GM18517 (cell line): ENCODE data around the gene SLIT1.

Experiments used
- ATAC-seq: cut with Tn5 transposase; IDR thresholded peaks from one replicate; pipeline ENCODE4 v1.9.1; 2021; ENCODE audit warnings: mild to moderate bottlenecking, moderate library complexity; ENCODE audit not compliant: unreplicated experiment

SLIT1 gene

GRCh38 chr10:97174276-97174775 lies 11.4 kb downstream of the SLIT1 start:
- ATAC-seq, result no peak

GRCh38 chr10:97173036-97173435 lies 12.7 kb downstream of the SLIT1 start:
- ATAC-seq, result no peak

DNA sequence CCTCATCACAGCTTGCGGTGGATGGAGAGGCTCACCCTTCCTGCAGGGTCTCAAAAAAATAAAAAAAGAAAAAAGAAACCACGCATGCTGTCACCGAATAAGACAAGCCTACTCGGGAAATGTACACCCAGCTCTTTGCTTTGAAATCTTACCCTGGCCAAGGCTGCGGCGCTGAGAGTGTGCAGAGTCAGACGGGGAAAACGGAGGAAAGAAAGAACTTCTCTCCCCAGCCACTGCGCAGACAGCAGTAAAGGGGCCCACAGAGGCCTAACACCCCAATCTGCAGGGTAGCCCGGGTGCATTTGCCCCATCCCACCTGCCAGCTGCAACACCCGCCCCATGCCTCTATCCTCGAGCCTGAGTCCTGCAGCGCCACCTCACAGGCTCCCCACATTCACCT lies 14.8 kb downstream of the SLIT1 start:
- no peak for ATAC-seq

- ATAC-seq, result no peak
Observed at GRCh38 chr10:97169911-97170693, 15.7 kb downstream of the SLIT1 start.

DNA sequence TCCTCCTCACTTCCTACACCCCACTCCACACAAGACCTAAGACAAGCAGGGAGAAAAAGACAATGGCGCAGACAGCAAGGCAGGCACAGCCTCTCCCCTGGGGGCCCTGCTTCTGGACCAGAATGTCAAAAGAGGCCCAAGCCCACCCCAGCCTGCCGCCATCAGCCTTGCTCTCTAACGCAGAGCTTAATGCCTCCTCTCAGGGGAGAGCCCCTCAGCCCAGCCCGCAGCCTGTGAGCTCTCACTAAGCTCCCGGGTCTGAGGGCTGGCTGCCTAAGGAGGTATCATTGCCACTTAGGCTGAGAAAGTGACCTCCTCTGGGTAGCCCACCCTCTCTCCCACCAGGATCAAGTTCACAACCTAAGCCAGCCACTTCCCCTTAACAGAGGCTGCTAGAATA lies 16.7 kb downstream of the SLIT1 start:
- no peak for ATAC-seq

GRCh38 chr10:97168645-97169044 lies 17.1 kb downstream of the SLIT1 start:
- no peak for ATAC-seq

GRCh38 chr10:97165499-97165898 lies 20.3 kb downstream of the SLIT1 start:
- ATAC-seq, result no peak

DNA sequence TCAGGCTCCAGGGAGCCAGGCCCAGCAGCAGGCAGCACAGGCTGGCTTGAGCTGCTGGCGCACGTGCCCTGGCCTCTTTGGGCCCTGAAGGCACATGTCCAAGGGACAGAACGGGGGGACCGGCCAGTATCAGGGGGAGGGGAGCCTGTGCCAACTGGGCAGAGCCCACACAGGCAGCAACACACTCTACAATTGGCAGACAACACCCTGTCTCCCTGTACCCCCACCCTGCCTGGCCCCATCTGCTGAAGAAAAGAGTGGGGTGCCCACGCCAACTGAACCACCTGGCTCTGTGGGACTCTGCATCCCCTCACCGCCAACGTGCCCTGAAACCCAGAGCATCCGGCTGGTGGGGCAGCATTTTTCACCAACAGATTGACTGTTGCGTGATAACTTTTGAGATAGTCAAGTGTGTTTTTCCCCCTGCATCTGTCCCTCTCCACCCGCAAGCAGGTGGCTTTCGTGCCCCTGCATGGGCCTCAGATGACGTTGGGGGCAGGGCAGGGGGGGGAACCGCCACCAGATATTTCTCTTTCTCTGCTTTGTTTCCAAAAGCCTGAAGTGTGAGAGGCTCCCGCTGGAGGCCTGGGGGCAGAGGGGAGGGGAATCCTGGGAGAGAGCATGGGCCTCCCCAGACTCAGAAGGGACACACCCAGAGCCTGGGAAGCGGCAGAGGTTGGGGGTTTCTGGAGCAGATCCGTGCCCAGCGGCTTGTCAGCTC lies 21.8 kb downstream of the SLIT1 start:
- no peak for ATAC-seq

DNA sequence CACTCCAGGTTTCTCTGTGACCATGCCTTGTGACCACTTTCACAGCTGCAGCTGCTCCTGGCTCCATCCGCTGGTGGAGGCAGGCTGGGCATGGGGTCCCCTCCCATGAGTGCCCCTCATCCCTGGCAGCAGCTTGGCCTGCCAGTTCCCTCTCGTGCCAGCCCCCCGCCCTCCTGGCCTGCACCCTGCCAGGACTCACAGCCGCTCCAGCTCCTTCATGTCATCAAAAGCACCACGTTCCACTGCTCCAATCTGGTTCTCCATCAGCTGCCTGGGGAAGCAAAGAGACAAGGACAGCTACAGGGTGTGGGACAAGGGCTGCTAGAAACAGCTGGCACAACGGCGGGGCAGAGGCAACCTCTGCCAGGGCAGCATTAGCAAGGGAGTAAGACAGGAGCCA lies 22.6 kb downstream of the SLIT1 start:
- ATAC-seq, result no peak

DNA sequence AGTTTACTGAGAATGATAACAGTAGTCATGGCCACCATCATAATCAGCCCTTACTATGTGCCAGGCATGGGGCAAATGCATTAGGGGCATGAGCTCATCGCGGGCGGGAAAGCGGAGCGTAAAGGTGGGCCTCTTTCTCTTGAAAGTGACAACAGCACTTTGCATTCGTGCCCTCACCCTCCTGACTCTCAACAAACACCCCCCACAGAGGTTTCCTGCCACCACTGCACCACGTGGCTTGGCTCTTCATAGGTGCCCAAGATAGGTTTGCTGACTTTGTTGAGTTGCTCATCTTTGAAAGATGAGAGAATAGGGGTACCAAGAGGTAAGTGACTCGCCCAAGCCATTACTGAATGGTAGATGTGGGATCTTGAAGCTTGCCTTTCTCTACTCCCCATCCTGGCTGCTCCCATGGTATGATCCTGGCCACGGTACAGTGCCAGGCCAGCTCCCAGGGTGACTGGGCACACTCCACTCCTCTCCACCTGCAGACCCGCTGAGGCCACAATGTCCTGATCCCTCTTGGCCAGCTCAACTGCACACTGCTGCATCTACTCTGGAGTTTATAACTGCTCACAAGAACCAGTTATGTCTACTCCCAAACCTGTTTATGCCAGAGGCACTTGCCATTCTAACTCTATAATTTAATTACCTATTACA lies 26.0 kb downstream of the SLIT1 start:
- no peak for ATAC-seq

- no peak for ATAC-seq
Observed at GRCh38 chr10:97157578-97158095, 28.1 kb downstream of the SLIT1 start.

- no peak for ATAC-seq
Observed at GRCh38 chr10:97154781-97155180, 31.0 kb downstream of the SLIT1 start.

DNA sequence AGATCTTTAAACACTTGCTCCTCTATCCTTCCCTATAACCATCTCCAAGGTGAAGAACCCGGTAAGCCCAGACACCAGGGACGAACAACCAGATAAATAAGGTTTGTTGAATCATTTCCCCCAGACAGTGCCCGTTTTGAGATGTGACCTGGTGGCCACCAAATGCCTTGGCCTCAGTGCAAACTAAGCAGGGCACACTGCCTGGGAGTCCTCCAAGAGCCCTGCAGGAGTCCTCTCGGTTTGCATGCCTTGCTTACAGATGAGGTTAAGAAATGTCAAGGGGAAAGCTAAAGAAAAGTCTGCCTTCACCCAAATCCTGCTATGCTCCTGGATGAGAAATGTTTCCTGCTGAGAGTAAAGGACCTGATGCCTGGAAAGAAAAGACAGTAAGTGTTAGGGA lies 31.6 kb downstream of the SLIT1 start:
- no peak for ATAC-seq

DNA sequence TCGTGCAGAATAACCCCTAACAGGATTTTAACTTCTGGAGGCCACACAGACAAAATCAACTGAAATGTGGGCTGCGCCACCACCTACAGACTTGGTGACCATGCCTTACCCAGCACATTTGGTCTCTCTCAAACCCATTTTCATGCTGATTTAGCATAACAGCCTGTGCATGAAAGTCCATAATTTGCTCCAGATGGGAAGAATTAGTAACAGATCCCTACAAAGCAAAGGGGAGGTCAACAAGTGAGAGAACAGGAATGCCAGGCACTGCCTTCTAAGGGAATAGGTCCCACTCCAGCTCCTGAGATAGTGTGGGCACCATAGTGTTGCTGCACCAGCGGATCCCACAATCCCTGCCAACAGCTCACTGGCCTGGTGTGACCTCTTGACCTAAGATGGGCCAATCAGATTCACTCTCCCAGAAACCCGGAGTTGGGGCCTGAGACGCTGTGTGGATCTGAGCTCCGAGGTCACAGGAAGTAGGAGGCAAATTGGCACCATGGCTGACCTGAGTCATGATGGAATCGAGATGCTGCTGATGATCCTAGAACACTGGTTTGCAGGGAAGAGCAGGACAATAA lies 32.4 kb downstream of the SLIT1 start:
- ATAC-seq, result no peak

DNA sequence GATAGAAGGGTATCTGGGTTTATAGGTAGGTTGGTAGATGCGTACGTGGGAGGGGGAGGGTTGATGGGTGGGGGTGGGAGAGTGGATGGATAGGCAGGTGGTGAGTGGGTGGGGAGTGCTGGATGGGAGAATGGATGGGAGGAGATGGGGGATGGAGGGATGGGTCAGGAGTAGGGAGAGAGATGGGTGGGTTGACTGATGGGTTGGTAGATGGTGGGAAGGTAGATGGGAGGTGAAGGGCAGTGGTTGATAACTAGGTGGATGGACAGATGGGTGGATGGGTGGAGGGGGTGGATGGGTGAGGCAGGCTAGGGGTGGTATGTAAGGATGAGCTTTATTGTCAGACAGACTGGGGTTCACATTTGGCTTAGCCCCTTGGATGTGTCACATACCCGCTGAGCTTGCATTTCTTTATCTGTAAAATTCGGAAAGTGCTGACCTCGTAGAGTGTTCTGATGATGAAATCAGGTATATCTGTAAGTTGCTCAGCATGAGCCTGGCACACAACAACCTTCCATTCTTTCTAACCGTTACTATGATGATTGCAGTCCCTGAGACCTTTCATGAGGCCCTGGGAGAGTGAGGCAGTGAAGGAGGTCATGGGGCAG lies 34.3 kb downstream of the SLIT1 start:
- ATAC-seq, result no peak

DNA sequence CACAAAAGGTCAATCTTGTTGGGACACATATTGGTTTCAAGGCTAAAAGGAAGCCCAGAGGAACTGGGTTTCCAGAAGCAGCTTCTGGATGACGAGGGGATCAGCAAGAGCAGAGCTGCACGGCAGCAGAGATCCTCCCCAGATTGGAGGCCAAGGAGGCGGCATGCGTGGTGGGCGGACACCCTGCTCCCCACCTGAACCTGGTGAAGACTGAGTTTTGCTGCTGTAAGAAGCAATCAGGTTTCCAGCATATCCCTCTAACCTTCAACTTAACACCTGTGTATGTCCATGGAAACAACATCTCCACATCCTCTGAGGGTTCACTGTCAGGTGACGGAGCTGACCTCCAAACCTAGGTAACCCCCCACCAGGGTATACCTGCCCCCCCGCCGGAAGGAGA lies 35.1 kb downstream of the SLIT1 start:
- no peak for ATAC-seq

GRCh38 chr10:97150013-97150595 lies 35.7 kb downstream of the SLIT1 start:
- no peak for ATAC-seq

- no peak for ATAC-seq
Observed at GRCh38 chr10:97149079-97149531, 36.7 kb downstream of the SLIT1 start.

DNA sequence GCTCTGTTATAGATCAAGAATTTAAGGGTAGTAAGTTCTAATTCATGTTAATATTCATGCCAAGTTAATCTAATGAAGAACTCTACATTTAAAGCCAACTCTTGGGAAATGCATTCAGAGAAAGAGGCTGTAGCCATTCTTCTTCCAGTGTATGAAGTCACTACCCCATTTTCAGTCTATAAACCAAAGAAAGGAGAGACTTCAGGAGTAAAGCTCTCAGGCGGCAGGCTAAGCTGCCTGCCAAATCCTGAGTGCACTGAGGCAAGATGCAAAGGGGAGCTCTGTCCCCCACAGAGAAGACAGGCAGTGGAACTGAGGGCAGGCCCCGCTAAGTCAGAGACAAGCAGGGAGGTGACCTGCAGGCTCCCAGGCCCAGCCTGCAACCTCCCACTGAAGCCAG lies 41.5 kb downstream of the SLIT1 start:
- ATAC-seq, result no peak

DNA sequence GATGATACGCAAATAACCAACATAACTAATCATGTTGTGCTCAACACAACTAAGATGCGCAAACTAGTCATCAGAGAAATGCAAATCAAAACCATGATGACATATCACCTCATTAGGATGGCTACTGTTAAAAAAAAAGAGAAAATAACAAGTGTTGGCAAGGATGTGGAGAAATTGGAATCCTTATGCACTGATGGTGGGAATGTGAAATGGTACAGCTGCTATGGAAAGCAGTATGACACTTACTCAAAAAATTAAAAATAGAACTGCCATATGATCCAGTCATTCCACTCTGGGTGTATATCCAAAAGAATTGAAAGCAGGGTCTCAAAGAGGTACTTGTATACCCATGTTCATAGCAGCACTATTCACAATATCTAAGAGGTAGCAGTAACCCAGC lies 42.9 kb downstream of the SLIT1 start:
- no peak for ATAC-seq
